ENCODE measurements around the gene TSSK6. TPM values are rescaled to one million over a fixed set of nuclear protein-coding genes. Genes with fewer than 3 reads are reported as not detected.
A peak's percentile ranks its signal among the peaks of the same experiment; 100 is the strongest.

Gene TSSK6
- total RNA-seq, 2 experiments from 2014 or later, result 3.4 to 3.9 TPM

- Mint-ChIP-seq H3K27me3 (ENCODE audit: low read depth) (peaks cover 11% of the 10 kb centered on the region), H3K27ac (no peak overlapping the region), H3K4me3 (no peak overlapping the region), H3K4me1 (ENCODE audit: low read depth) (peaks cover 20% of the 10 kb centered on the region), H3K9me3 (ENCODE audit: insufficient read depth) (no peaks in the 10 kb centered on the region), H3K36me3 (ENCODE audit: low read depth) (peaks cover 9% of the 10 kb centered on the region)
- DNase-seq (no peak), ATAC-seq (no peak)
- ChIA-PET CTCF (interaction anchor here (1.4 kb wide), 1 partner anchor 108 kb away, joined by 6 read pairs; the partner anchor contains the start of gene GMIP), POLR2A (interaction anchor here (0.9 to 2.2 kb wide), 2 partner anchors 19 to 70 kb away, joined by 3 to 8 read pairs; partner anchors contain the start of genes NDUFA13 and TSSK6)
Measured at GRCh38 chr19:19535311-19536191, 20.2 kb upstream of the TSSK6 start.

GRCh38 chr19:19534556-19535265, 19.4 kb upstream of the TSSK6 start:
- no peaks in the 10 kb centered on the region for H3K9me3 Mint-ChIP-seq (ENCODE audit: insufficient read depth)
- DNase-seq, result no peak
- H3K27me3 Mint-ChIP-seq (ENCODE audit: low read depth), result peaks cover 10% of the 10 kb centered on the region
- peaks cover 11% of the 10 kb centered on the region for H3K36me3 Mint-ChIP-seq (ENCODE audit: low read depth)
- H3K4me1 Mint-ChIP-seq (ENCODE audit: low read depth), result peaks cover 18% of the 10 kb centered on the region
- H3K27ac Mint-ChIP-seq, result no peak overlapping the region
- no peak for ATAC-seq
- no peak overlapping the region for H3K4me3 Mint-ChIP-seq
- ChIA-PET CTCF (interaction anchor here (1.4 kb wide), 1 partner anchor 109 kb away, joined by 6 read pairs; the partner anchor contains the start of gene GMIP), POLR2A (interaction anchor here (0.9 to 2.2 kb wide), 2 partner anchors 19 to 71 kb away, joined by 3 to 8 read pairs; partner anchors contain the start of genes NDUFA13 and TSSK6)

GRCh38 chr19:19533841-19534240, 18.5 kb upstream of the TSSK6 start:
- ATAC-seq (no peak), DNase-seq (no peak)
- peaks cover 15% of the 10 kb centered on the region for H3K36me3 Mint-ChIP-seq (ENCODE audit: low read depth)
- no peak overlapping the region for H3K4me3 Mint-ChIP-seq
- no peaks in the 10 kb centered on the region for H3K9me3 Mint-ChIP-seq (ENCODE audit: insufficient read depth)
- H3K4me1 Mint-ChIP-seq (ENCODE audit: low read depth), result peaks cover 16% of the 10 kb centered on the region
- CTCF ChIA-PET, result interaction anchor here (2.7 kb wide), 1 partner anchor 18 kb away, joined by 18 read pairs; no protein-coding TSS in a partner anchor
- no peak overlapping the region for H3K27ac Mint-ChIP-seq
- peaks cover 8% of the 10 kb centered on the region for H3K27me3 Mint-ChIP-seq (ENCODE audit: low read depth)
- POLR2A ChIA-PET, result no interaction called here

- Mint-ChIP-seq H3K9me3 (ENCODE audit: insufficient read depth) (no peaks in the 10 kb centered on the region), H3K27me3 (ENCODE audit: low read depth) (peaks cover 3% of the 10 kb centered on the region), H3K36me3 (ENCODE audit: low read depth) (peaks cover 19% of the 10 kb centered on the region), H3K4me3 (no peak overlapping the region), H3K4me1 (ENCODE audit: low read depth) (peaks cover 13% of the 10 kb centered on the region), H3K27ac (no peak overlapping the region)
- ChIA-PET CTCF (interaction anchor here (0.6 to 2.7 kb wide), 43 partner anchors 8 to 426 kb away, joined by 3 to 29 read pairs (median 5); partner anchors contain the start of genes ATP13A1, GMIP, LPAR2 and NDUFA13), POLR2A (interaction anchor here (0.7 to 2.0 kb wide), 4 partner anchors 10 to 168 kb away, joined by 3 to 14 read pairs (median 4); partner anchors contain the start of genes GMIP and ZNF101)
- no peak for DNase-seq
- ATAC-seq, result no peak
Measured at GRCh38 chr19:19532806-19533701, 17.7 kb upstream of the TSSK6 start.

GRCh38 chr19:19531951-19532805, 16.8 kb upstream of the TSSK6 start:
- POLR2A ChIA-PET, result interaction anchor here (0.6 to 2.0 kb wide), 7 partner anchors 11 to 137 kb away, joined by 3 to 14 read pairs (median 4); partner anchors contain the start of genes ATP13A1, GMIP and ZNF101
- CTCF ChIA-PET, result interaction anchor here (0.6 to 2.7 kb wide), 49 partner anchors 9 to 521 kb away, joined by 3 to 29 read pairs (median 5); partner anchors contain the start of genes ATP13A1, GMIP, LPAR2 and NDUFA13
- no peak overlapping the region for H3K4me3 Mint-ChIP-seq
- ATAC-seq, result peak; percentile 87
- H3K4me1 Mint-ChIP-seq (ENCODE audit: low read depth), result peaks cover 10% of the 10 kb centered on the region
- H3K36me3 Mint-ChIP-seq (ENCODE audit: low read depth), result peaks cover 21% of the 10 kb centered on the region
- peak; percentile 88 for DNase-seq
- no peak overlapping the region for H3K27ac Mint-ChIP-seq
- H3K9me3 Mint-ChIP-seq (ENCODE audit: insufficient read depth), result no peaks in the 10 kb centered on the region
- peaks cover 3% of the 10 kb centered on the region for H3K27me3 Mint-ChIP-seq (ENCODE audit: low read depth)

- no peaks in the 10 kb centered on the region for H3K9me3 Mint-ChIP-seq (ENCODE audit: insufficient read depth)
- H3K27me3 Mint-ChIP-seq (ENCODE audit: low read depth), result no peaks in the 10 kb centered on the region
- ChIA-PET CTCF (interaction anchor here (0.9 to 2.6 kb wide), 11 partner anchors 10 to 430 kb away, joined by 3 to 29 read pairs (median 6); partner anchors contain the start of genes GMIP and NDUFA13), POLR2A (interaction anchor here (1.0 to 1.2 kb wide), 2 partner anchors 39 to 132 kb away, joined by 3 to 4 read pairs; partner anchors contain the start of gene ATP13A1)
- H3K36me3 Mint-ChIP-seq (ENCODE audit: low read depth), result peaks cover 28% of the 10 kb centered on the region
- DNase-seq (no peak), ATAC-seq (no peak)
- H3K4me1 Mint-ChIP-seq (ENCODE audit: low read depth), result peaks cover 18% of the 10 kb centered on the region
- peak overlapping the region; percentile 19 for H3K27ac Mint-ChIP-seq
- no peak overlapping the region for H3K4me3 Mint-ChIP-seq
Measured at GRCh38 chr19:19530889-19531288, 15.5 kb upstream of the TSSK6 start.

- DNase-seq, result no peak
- H3K4me3 Mint-ChIP-seq, result no peak overlapping the region
- no peaks in the 10 kb centered on the region for H3K27me3 Mint-ChIP-seq (ENCODE audit: low read depth)
- H3K9me3 Mint-ChIP-seq (ENCODE audit: insufficient read depth), result no peaks in the 10 kb centered on the region
- ATAC-seq, result no peak
- CTCF ChIA-PET, result interaction anchor here (0.9 to 2.4 kb wide), 5 partner anchors 14 to 428 kb away, joined by 3 to 8 read pairs (median 4); partner anchors contain the start of genes GMIP and NDUFA13
- H3K27ac Mint-ChIP-seq, result peak overlapping the region; percentile 19
- H3K36me3 Mint-ChIP-seq (ENCODE audit: low read depth), result peaks cover 28% of the 10 kb centered on the region
- H3K4me1 Mint-ChIP-seq (ENCODE audit: low read depth), result peaks cover 18% of the 10 kb centered on the region
- POLR2A ChIA-PET, result no interaction called here
Measured at GRCh38 chr19:19530423-19530804, 15.1 kb upstream of the TSSK6 start.

- POLR2A ChIA-PET, result no interaction called here
- CTCF ChIA-PET, result interaction anchor here (0.9 to 2.4 kb wide), 5 partner anchors 14 to 429 kb away, joined by 3 to 8 read pairs (median 4); partner anchors contain the start of genes GMIP and NDUFA13
- Mint-ChIP-seq H3K9me3 (ENCODE audit: insufficient read depth) (no peaks in the 10 kb centered on the region), H3K4me3 (no peak overlapping the region), H3K27ac (no peak overlapping the region), H3K27me3 (ENCODE audit: low read depth) (no peaks in the 10 kb centered on the region), H3K36me3 (ENCODE audit: low read depth) (peaks cover 28% of the 10 kb centered on the region), H3K4me1 (ENCODE audit: low read depth) (peaks cover 23% of the 10 kb centered on the region)
- ATAC-seq, result no peak
- DNase-seq, result no peak
Measured at GRCh38 chr19:19529783-19530422, 14.6 kb upstream of the TSSK6 start.

GRCh38 chr19:19528721-19529490, 13.6 kb upstream of the TSSK6 start, which contains the start of gene YJEFN3:
TSS of gene YJEFN3 (plus strand) at chr19:19528911. CDS start at chr19:19528933, 22 bp downstream.
- peaks cover 30% of the 10 kb centered on the region for H3K36me3 Mint-ChIP-seq (ENCODE audit: low read depth)
- H3K4me1 Mint-ChIP-seq (ENCODE audit: low read depth), result peaks cover 30% of the 10 kb centered on the region
- H3K27me3 Mint-ChIP-seq (ENCODE audit: low read depth), result no peaks in the 10 kb centered on the region
- no peak within 1 kb of the TSS for H3K27ac Mint-ChIP-seq
- CTCF ChIA-PET, result interaction anchor here (0.8 to 1.1 kb wide), 2 partner anchors 13 to 115 kb away, joined by 3 read pairs; partner anchors contain the start of genes GMIP, NDUFA13 and TSSK6
- no peaks in the 10 kb centered on the region for H3K9me3 Mint-ChIP-seq (ENCODE audit: insufficient read depth)
- DNase-seq, result no peak
- POLR2A ChIA-PET, result no interaction called here
- no peak for ATAC-seq
- no peak within 1 kb of the TSS for H3K4me3 Mint-ChIP-seq

Data from activated CD8-positive, alpha-beta T cell treated with anti-CD3 and anti-CD28 coated beads, Interleukin-2, amount 10 ng/mL, durations not matched to agents 7 days and 5 days (primary cell).